Adrenal gland (tissue), 12 donors: Measurements from ENCODE around the gene HMGN4. TPM values are rescaled to one million over a fixed set of nuclear protein-coding genes. Genes with fewer than 3 reads are reported as not detected.

Experiments used
- DNase-seq, 7 donors: peaks; one replicate each; pipeline ENCODE4 v3.0.0-alpha.2; 2019 to 2020
- H3K27ac ChIP-seq, 5 donors: fragments of 200-600 bp; sonication (generic) in 4 of 5; 1 replicate in 3 of 5; 2 replicates in 2 of 5; pipeline versions ENCODE4 v1.5.1 to v1.8.0; 2016 to 2020; ENCODE audit warnings: mild to moderate bottlenecking in 1 of 5
- H3K27me3 ChIP-seq: fragments of 200-600 bp; 2 replicates; pipeline ENCODE4 v1.8.0; 2021
- H3K36me3 ChIP-seq, 2 donors: fragments of 200-600 bp; replicated peaks in 1 of 2; 1 replicate in 1 of 2; 2 replicates in 1 of 2; pipeline versions ENCODE4 v1.5.1 to v1.8.0; 2018 to 2022
- H3K4me1 ChIP-seq, 2 donors: fragments of 200-600 bp; replicated peaks in 1 of 2; 1 replicate in 1 of 2; 2 replicates in 1 of 2; pipeline versions ENCODE4 v1.5.1 to v1.8.0; 2018 to 2021
- H3K4me3 ChIP-seq, 4 donors: fragments of 200-600 bp; sonication (generic) in 3 of 4; one replicate each; pipeline ENCODE4 v1.5.1; 2016 to 2018
- H3K9me3 ChIP-seq, 3 donors: fragments of 200-600 bp; sonication (generic) in 1 of 3; replicated peaks in 1 of 3; 1 replicate in 2 of 3; 2 replicates in 1 of 3; pipeline versions ENCODE4 v1.5.1 to v1.8.0; 2016 to 2021
- CTCF ChIP-seq, 6 experiments: fragments of 450-650 bp in 4 of 6; fragments of 200-600 bp in 2 of 6; sonication (generic) in 1 of 6; IDR thresholded peaks; 1 replicate in 5 of 6; 2 replicates in 1 of 6; pipeline versions ENCODE4 v1.5.1 to v1.8.0; 2016 to 2021; ENCODE audit warnings: antibody characterized with exemption in 6 of 6, mild to moderate bottlenecking in 2 of 6, moderate library complexity in 1 of 6
- POLR2A ChIP-seq, 2 donors: fragments of 450-650 bp; IDR thresholded peaks; one replicate each; pipeline ENCODE4 v1.6.1; 2017; ENCODE audit warnings: antibody characterized with exemption in 2 of 2, mild to moderate bottlenecking in 2 of 2, moderate library complexity in 1 of 2
- WGBS, 4 donors: extraction: QIAGEN DNeasy Blood & Tissue Kit in 2 of 4; methylation state at CpG; one replicate each; pipeline versions ENCODE4 v1.1.5 to v1.1.7; 2013 to 2017; 5-methylcytosine and 5-hydroxymethylcytosine counted together
- intact Hi-C, 2 donors: fragments of 100-400 bp; cut with DNase I; formaldehyde crosslinking; loops; one replicate each; pipeline versions ENCODE4 v1.14.1 to v1.15.0; 2022 to 2023
- polyA plus RNA-seq, 3 donors: library from polyadenylated mRNA; stranded (reverse); fragments of 200-250 nt in 2 of 3; fragments of 350-450 nt in 1 of 3; fragmentation: Illumina TruSeq in 1 of 3; extraction: RNeasy Lipid Tissue Mini Kit (QIAGEN cat#74804) in 1 of 3; gene quantifications; one replicate each; pipeline ENCODE4 v1.2.3, GENCODE V29; 2013 to 2014
- total RNA-seq, 9 donors: library from RNA; depleted of rRNA in 4 of 9; stranded (reverse); fragments of >200 nt in 4 of 9; fragments of 120-200 nt in 1 of 9; fragmentation: NEBNext Ultra II Directional in 1 of 9; extraction: Animal tissue kit (Norgen Biotek cat#: 25700) in 1 of 9; gene quantifications; one replicate each; pipeline versions ENCODE4 v1.1.0 to v1.2.4, GENCODE V29; 2013 to 2023
- donor health status: healthy with polysubstance abuse.
- donor health status: Bipolar disorder and iron deficiency.
- donor health status: DM: yes; HTN: yes; CAD: no.
- donor health status: DM: no; HTN: no; CAD: no.
- donor health status: DM: no; HTN: no; CAD: no.
- donor health status: DM: yes; HTN: yes; CAD: no.

Gene HMGN4
- total and polyA plus RNA-seq, 12 donors = 13.9 to 68.9 (median 46.2) TPM

- intact Hi-C loops = loop anchor here in 1 of 2 donors (10.0 kb wide), 1 partner anchor 233 kb away; no protein-coding TSS in a partner anchor
- no peak overlapping the region for H3K4me3 ChIP-seq
- H3K4me1 ChIP-seq = no peaks in the 10 kb centered on the region
- no peak overlapping the region for H3K27ac ChIP-seq
- peaks cover 5% of the 10 kb centered on the region for H3K27me3 ChIP-seq
- DNase-seq = no peak
- no peaks in the 10 kb centered on the region for H3K9me3 ChIP-seq
- TF ChIP-seq CTCF (IDR thresholded peaks at IDR 0.05) = no peak
- TF ChIP-seq POLR2A (IDR thresholded peaks at IDR 0.05) = no peak
- WGBS, 4 donors = 11 to 26% (median 21%) methylated on average over 17 of the region's 17 CpGs
- no peaks in the 10 kb centered on the region for H3K36me3 ChIP-seq
Measured at GRCh38 chr6:26577720-26578072, 39.5 kb downstream of the HMGN4 start.

GRCh38 chr6:26578279-26578678 is 40.1 kb downstream of the HMGN4 start:
- Histone ChIP-seq H3K4me3 (no peak overlapping the region), H3K27ac (no peak overlapping the region), H3K4me1 (no peaks in the 10 kb centered on the region), H3K36me3 (no peaks in the 10 kb centered on the region), H3K9me3 (no peaks in the 10 kb centered on the region), H3K27me3 (peaks cover 10% of the 10 kb centered on the region)
- DNase-seq = no peak
- TF ChIP-seq POLR2A (IDR thresholded peaks at IDR 0.05) (no peak), CTCF (IDR thresholded peaks at IDR 0.05) (no peak)
- 80 to 85% (median 82%) methylated on average over 6 of the region's 6 CpGs for WGBS, 4 donors
- intact Hi-C loops = loop anchor here in 1 of 2 donors (10.0 kb wide), 1 partner anchor 233 kb away; no protein-coding TSS in a partner anchor

GRCh38 chr6:26578741-26579140 is 40.6 kb downstream of the HMGN4 start:
- DNase-seq = no peak
- Histone ChIP-seq H3K4me3 (no peak overlapping the region), H3K27ac (no peak overlapping the region), H3K36me3 (no peaks in the 10 kb centered on the region), H3K9me3 (no peaks in the 10 kb centered on the region), H3K4me1 (no peaks in the 10 kb centered on the region), H3K27me3 (peaks cover 13% of the 10 kb centered on the region)
- intact Hi-C loops = loop anchor here in 1 of 2 donors (10.0 kb wide), 1 partner anchor 234 kb away; no protein-coding TSS in a partner anchor
- no peak for TF ChIP-seq CTCF (IDR thresholded peaks at IDR 0.05)
- no peak for TF ChIP-seq POLR2A (IDR thresholded peaks at IDR 0.05)
- WGBS, 4 donors = 91 to 100% (median 95%) methylated on average over 1 of the region's 1 CpG

GRCh38 chr6:26581164-26581915 is 43.2 kb downstream of the HMGN4 start:
- DNase-seq = no peak
- 52 to 62% (median 59%) methylated on average over 4 of the region's 4 CpGs for WGBS, 4 donors
- Histone ChIP-seq H3K27ac (no peak overlapping the region), H3K27me3 (peaks cover 21% of the 10 kb centered on the region), H3K4me3 (no peak overlapping the region), H3K4me1 (no peaks in the 10 kb centered on the region), H3K36me3 (no peaks in the 10 kb centered on the region), H3K9me3 (no peaks in the 10 kb centered on the region)
- TF ChIP-seq POLR2A (IDR thresholded peaks at IDR 0.05) = no peak
- TF ChIP-seq CTCF (IDR thresholded peaks at IDR 0.05) = no peak
- intact Hi-C loops = no loop called here
